ENCODE measurements around the gene IPO11.

The IPO11 gene

GRCh38 chr5:62574599-62574998 is 162.0 kb downstream of the IPO11 start:
- DNase-seq, result no peak

GRCh38 chr5:62575066-62575465 is 162.5 kb downstream of the IPO11 start:
- DNase-seq, result no peak

- DNase-seq, result no peak
These were observed 162.9 kb downstream of the IPO11 start for GRCh38 chr5:62575489-62575888.

GRCh38 chr5:62576570-62577170 is 164.1 kb downstream of the IPO11 start:
- no peak for DNase-seq

- no peak for DNase-seq
These were observed 164.9 kb downstream of the IPO11 start for GRCh38 chr5:62577488-62577887.

GRCh38 chr5:62578540-62578939 is 166.0 kb downstream of the IPO11 start, which contains the start of gene LRRC70:
Gene LRRC70 (plus strand): TSS chr5:62578819. CDS start chr5:62579439, 620 bp downstream.
- no peak for DNase-seq

- DNase-seq, result no peak
These were observed 167.2 kb downstream of the IPO11 start for GRCh38 chr5:62579761-62580160.

GRCh38 chr5:62581836-62582597 is 169.5 kb downstream of the IPO11 start:
- no peak for DNase-seq

GRCh38 chr5:62584391-62584790 is 171.8 kb downstream of the IPO11 start:
- no peak for DNase-seq

- no peak for DNase-seq
These were observed 172.7 kb downstream of the IPO11 start for GRCh38 chr5:62585306-62585705.

- DNase-seq, result no peak
These were observed 173.2 kb downstream of the IPO11 start for GRCh38 chr5:62585751-62586150.

GRCh38 chr5:62587737-62588136 is 175.2 kb downstream of the IPO11 start:
- no peak for DNase-seq

- DNase-seq, result no peak
These were observed 176.1 kb downstream of the IPO11 start for GRCh38 chr5:62588668-62589067.

GRCh38 chr5:62589504-62589903 is 176.9 kb downstream of the IPO11 start:
- DNase-seq, result no peak

- DNase-seq, result no peak
These were observed 177.8 kb downstream of the IPO11 start for GRCh38 chr5:62590387-62590786.

GRCh38 chr5:62592558-62592957 is 180.0 kb downstream of the IPO11 start:
- DNase-seq, result no peak

- DNase-seq, result no peak
These were observed 180.8 kb downstream of the IPO11 start for GRCh38 chr5:62593331-62593730.

- DNase-seq, result no peak
These were observed 181.9 kb downstream of the IPO11 start for GRCh38 chr5:62594364-62594984.

- DNase-seq, result no peak
These were observed 183.5 kb downstream of the IPO11 start for GRCh38 chr5:62596096-62596495.

GRCh38 chr5:62596691-62597090 is 184.1 kb downstream of the IPO11 start:
- DNase-seq, result no peak

- DNase-seq, result no peak
These were observed 184.8 kb downstream of the IPO11 start for GRCh38 chr5:62597314-62597713.

GRCh38 chr5:62600560-62601252 is 188.1 kb downstream of the IPO11 start:
- no peak for DNase-seq

- DNase-seq, result no peak
These were observed 191.4 kb downstream of the IPO11 start for GRCh38 chr5:62603934-62604333.

GRCh38 chr5:62605638-62606037 is 193.1 kb downstream of the IPO11 start:
- DNase-seq, result no peak

All from activated CD4-positive, alpha-beta T cell treated with anti-CD3 and anti-CD28 coated beads, Interleukin-2, amount 50 U/mL, for 48 hours (primary cell).